Testis (tissue), 2 donors: ENCODE data around the gene PRMT3.

Source experiments
- POLR2A ChIP-seq: fragments of 450-650 bp; IDR thresholded peaks from one replicate; pipeline ENCODE4 v1.6.1; 2017; ENCODE audit warnings: antibody characterized with exemption, mild to moderate bottlenecking, moderate library complexity
- TF ChIP-seq, protein P1 (sequence below), 3 experiments: fragments of 450-650 bp in 2 of 3; fragments of 200-600 bp in 1 of 3; sonication (generic) in 1 of 3; IDR thresholded peaks; one replicate each; pipeline ENCODE4 v1.5.1; 2016 to 2019; ENCODE audit warnings: antibody characterized with exemption in 3 of 3, mild to moderate bottlenecking in 2 of 3, moderate library complexity in 1 of 3

DNA sequence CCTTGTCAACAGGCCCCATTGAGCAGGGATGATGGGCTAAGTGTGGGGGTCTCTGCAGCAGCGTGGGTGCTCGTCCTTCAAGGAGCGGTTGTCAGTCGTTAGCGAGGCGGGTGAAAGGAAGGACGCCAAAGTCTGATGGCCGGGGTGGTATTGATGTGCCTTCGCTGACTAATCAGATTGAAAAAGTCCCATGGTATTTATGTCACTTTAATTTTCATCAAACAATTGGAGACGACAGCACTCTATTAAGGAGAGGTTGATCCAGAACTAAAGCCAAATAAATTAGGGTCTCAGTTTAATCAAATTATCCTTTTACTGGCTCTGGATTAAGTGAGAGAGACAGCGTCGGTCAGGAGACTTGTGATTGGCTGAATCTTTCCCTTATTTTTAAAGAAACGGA is 14.4 kb upstream of the PRMT3 start:
- TF ChIP-seq, protein P1, sequence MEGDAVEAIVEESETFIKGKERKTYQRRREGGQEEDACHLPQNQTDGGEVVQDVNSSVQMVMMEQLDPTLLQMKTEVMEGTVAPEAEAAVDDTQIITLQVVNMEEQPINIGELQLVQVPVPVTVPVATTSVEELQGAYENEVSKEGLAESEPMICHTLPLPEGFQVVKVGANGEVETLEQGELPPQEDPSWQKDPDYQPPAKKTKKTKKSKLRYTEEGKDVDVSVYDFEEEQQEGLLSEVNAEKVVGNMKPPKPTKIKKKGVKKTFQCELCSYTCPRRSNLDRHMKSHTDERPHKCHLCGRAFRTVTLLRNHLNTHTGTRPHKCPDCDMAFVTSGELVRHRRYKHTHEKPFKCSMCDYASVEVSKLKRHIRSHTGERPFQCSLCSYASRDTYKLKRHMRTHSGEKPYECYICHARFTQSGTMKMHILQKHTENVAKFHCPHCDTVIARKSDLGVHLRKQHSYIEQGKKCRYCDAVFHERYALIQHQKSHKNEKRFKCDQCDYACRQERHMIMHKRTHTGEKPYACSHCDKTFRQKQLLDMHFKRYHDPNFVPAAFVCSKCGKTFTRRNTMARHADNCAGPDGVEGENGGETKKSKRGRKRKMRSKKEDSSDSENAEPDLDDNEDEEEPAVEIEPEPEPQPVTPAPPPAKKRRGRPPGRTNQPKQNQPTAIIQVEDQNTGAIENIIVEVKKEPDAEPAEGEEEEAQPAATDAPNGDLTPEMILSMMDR (IDR thresholded peaks at IDR 0.05) = no peak
- TF ChIP-seq POLR2A = no peak
